SW 1271 (cell line): Measurements from ENCODE around the gene DDA1.

Experiments
- DNase-seq, 2 experiments: peaks; one replicate each; lab custom pipeline; 2025; lab: John Stamatoyannopoulos, UW

The DDA1 gene

DNA sequence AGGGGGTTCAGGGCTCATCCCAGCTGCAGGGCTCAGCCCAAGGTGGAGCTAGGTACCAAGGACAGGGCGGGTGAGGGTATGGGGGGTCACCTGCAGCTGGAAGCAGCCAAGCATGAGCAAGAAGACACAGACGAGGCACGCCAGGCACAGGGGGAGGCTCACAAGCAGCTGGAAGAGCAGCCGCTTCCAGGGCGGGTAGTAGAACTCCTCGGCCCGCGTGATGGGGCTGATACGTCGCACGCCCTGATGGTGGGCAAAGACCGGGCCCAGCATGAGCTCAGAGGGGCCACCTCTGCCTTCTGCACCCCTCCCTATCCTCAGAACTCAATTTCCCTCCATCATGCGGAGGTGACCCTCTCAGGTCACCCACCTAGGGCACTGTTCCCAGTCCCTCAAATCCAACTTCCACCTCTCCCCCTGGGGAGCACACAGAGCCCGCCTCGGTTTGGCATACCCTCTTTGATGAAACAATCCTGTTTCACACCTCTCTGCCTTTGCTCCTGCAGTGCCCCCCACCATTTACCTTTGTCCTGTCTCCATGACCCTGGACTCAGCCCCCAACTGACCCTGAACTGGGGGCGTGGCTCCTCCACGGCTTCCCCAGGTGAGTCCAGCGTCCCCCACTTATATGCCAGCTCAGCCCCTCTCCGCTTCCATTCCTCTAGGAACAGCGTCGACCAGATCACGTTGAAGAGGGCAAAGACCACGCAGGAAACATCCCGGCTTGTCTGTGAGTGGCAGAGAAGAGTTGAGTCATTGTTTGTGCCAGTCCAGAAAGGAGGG is 21.1 kb downstream of the DDA1 start:
- no peak for DNase-seq

DNA sequence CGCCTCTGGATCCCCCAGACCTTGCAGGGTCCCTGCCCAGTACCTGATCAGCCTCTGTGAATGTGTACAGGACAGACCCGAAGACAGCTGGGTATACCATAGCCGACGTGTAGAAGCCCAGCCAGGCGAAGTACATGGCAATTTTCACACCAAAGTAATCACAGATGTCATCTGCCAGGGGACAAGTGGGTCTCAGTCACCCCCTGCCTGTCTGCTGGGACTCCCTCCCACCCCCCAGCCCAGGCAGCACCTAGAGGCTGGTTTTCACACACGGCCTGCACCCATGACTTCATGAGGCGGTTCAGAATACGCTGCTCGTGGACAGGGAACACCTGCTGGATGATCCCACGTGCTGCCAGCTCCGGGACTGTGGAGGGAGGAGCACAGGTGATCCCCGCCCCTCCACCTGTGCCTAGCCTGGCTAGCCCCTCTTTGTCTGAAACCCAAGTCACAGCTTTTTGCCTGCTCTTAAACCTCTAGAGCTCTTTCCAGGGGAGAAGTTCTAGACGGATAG is 21.7 kb downstream of the DDA1 start:
- DNase-seq: no peak

DNA sequence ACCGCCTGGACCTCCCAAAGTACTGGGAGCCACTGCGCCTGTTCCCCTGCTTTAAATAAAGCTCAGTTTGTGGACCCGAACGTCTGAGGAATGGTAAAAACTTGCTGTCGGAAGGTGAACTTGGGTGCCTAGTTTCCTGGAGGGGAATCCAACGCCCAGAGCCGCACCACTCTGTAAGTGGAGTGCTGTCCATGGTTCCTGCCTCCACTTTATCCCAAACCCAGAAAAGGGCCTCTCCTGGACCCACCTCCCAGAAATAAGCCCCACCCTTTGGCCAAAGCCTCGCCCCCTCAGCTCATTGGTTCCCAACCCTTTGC is 23.0 kb downstream of the DDA1 start:
- DNase-seq: no peak

DNA sequence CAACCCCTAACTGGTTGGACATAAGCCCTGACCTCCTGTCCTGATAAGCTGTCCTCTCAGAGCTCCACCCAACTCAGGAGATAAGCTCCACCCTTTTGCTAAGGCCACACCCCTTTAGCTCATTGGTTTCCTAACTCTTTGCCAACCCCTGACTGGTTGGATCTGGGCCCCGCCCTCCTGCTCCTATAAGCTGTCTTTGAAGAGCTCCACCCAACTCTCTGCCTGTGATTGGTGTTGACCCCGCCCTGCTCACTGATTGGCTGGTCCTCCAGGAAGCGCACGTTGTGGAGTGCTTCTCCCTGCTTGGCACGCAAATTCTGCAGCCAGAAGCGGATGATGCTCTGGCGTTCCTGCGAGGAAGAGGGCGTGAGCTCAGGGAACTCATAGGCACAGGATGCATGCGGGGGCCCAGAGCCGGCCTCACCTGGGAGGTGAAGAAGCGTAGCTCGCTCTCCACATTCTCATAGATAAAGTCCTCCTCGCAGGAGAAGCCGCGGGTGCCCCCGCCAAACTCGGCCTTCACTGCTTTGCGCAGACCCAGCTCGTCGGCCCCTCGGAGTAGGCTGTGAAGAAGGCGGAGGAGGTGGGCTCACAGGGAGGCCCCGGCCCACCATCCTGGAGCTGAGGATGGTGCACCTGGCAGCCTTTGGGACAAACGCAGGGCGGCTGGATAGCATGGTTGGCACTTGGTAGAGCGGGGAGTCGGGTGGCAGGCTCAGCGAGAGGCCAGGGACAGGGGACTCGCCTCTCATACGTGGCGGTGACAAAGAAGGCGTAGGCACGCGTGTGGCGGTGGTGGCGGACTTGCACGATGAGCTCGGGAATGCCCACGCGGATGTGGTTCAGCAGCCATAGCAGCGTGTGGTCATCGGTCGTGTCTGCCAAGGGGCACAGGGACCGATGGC is 23.6 kb downstream of the DDA1 start:
- DNase-seq: peak in 1 of 2 experiments; percentile 50

DNA sequence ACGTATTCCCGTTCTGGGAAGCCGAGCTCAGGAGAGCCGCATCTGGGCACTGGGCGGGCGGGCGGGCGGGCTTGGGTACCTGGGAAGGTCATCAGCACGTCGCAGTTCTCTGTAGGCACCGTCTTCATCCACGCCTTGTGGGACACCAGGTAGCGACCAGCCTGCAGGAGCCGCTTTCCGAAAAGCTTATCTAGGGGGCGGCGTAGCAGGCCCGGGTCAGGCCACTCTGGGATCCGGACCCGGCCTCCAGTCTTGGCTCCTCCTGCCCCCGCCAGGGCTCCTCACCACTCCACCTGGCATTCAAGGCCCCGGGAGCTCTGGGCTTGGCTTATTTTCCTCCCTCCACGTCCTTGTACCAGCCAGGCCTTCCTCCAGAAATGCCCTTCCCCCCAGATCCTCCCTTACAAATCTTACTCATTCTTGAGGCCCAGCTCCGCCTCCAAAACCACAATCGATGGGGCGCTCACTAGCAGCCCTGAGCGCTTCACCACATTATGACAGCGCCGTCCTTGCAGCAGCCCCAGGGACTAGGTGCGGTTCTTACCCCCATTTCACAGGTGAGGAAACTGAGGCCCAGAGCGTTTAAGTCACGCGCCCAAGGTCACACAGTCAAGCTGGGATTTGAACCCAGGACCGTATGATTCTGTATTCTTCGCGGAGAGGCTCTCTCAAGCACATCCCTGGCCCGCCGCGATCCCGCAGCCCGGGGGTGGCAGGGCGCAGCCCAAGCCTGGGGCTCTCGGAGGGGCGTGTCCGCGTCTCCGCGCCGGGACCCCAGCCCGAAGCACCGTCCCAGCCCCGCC is 24.4 kb downstream of the DDA1 start:
- peak in 1 of 2 experiments; percentile 13 for DNase-seq

DNA sequence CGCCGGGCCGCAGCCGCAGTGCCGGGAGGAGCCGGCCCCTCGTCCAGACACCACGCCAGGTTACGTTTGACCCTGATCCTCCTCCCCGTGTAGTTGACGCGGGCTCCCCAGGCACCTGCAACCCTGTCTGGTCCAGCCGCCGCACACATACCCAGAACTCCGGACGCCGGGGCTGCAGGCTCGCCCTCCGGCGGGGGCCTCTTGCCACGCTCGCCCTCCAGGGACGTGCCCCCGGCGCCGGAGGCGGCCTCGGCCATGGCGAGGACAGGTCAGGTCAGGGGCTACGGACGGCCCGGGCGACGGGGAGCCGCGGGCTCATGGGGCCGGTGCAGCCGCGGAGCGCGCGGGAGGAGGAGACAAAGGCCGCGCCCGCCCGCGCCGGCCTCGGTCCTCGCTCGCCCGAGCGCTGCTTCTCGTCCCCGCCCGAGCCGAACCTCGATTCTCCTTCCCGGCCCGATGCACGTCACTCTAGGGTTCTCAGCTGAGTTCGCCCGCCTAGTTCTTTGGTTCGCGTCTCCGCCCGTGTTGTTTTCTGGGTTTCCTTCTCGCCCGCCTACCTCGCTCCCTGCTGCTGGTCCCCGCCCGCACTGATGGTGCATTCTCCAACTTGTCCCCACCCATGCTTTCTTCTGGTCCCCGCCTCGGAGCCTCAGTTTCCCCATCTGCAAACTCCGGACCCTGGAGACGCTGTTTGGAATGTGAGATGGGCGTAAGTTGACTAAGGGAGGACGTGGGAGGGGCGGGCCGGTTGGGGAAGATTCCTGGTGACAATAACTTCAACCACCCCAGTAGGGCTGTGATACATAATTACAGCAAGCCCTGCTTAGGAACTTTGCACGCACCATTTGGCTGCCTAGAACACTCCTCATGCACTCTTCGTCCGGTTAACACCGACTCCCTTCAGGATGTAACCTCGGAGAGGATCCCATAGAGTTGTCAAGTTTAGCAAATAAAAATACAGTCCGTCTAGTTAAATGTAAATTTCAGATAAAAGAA is 25.3 kb downstream of the DDA1 start, which contains the start of gene ANO8:
TSS of gene ANO8 (minus strand) at position 442 of the 996 bp plus-strand sequence. CDS start at position 257, 185 bp downstream.
- DNase-seq: peak; percentile 94 to 96

DNA sequence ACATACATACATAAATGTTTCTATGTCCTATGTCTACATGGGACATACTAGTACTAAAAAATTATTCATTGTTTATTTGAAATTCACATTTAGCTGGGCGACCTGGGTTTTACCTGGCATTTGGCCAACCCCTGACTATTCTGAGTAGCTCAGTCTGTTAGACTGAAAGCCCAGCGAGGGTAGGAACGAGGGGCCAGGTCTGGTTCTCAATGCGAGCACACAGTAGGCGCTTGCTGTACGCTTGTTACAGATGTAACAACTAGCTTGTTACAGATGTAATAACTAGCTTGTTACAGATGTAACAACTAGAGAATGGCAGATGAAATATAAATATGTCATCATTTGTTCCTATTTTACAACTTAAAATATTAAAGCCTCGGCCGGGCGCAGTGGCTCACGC is 26.2 kb downstream of the DDA1 start:
- no peak for DNase-seq

DNA sequence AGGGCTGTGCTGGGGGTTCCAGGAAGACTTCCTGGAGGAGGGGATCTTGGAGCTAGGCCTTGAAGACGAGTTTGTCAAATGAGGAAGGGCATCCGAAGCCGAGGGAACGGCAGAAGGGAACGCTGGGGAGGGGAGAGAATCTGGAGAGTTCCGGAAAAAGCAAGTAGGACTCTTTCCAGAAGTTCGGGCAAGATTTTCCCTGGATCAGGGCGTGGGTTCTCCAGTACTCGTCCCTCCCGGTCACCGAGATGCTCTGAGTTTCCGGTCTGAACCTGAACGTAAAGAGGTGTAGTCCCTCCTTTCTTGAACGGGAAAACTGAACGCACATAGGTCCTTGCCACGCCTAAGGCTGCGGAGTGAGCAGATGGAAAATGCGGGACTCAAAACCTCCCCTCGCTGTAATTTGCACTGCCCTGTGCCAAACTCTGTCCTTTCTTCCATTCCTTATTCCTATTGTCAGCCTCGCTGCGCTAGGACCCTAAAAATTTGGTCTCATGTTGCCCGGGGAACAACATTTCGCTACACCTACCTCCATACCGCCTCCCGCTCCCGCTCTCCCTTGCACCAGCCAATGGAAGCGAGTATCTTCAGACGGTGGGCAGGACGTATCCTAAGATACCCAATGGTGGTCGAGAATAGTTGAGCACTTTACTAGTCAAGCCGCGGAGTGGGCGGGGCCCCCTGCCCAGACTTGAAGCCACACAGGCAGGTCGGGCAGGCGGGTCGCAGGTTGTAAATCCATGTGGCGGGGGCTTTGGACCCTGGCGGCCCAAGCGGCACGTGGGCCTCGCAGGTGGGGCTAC is 27.7 kb downstream of the DDA1 start, which contains the start of gene GTPBP3:
TSS of gene GTPBP3 (plus strand) at position 682 of the 803 bp plus-strand sequence. CDS start at position 741, 59 bp downstream.
- peak; percentile 97 to 99 for DNase-seq

DNA sequence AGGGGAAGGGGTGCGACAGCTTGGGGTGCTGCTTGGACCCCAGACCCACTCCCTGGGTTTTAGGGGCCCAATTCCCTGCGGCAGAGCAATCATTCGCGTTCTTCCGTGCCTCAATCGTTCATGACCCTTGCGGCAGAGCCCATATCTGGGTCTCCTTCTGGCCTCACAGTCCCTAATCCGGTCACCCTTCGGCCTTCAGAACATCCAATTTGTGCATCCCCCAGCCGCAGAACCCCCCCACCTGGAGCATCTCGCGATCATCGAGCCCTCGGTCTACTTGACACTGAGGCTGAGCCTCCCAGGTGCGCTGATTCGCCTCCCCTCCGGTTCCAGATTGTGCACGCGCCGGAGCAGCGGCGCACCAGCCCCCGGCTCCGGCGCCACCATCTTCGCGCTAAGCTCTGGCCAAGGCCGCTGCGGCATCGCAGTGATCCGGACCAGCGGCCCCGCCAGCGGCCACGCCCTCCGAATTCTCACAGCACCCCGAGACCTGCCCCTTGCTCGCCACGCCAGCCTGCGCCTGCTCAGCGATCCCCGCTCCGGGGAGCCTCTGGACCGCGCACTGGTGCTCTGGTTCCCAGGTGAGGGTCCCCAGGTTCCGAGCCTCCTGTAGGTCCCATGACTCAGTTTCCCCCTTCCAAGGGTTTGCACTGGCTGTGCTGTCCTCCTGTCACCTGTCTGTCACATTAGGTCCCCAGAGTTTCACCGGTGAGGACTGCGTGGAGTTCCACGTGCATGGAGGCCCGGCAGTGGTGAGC is 28.5 kb downstream of the DDA1 start:
- peak in 1 of 2 experiments; percentile 52 for DNase-seq

DNA sequence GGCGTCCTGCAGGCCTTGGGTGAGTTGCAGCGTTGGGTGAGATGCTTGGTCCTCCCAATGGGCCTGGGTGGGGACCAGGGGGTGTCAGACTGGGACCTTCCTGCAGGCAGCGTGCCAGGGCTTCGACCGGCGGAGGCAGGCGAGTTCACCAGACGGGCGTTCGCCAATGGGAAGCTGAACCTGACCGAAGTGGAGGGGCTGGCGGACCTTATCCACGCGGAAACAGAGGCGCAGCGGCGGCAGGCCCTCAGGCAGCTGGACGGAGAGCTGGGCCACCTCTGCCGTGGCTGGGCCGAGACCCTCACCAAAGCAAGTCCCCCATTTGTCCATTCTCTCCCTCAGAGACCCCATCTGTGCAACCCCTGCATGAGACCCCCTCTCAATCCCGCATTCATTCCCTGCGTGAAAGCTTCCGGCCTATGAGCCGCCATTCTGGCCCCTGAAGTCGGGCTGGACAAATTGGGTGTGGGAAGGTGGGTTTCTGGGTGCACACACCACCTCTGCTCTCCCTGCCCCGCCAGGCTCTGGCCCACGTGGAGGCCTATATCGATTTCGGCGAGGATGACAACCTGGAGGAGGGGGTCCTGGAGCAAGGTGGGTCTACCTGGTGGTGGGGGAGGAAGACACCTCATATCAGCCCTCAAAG is 29.2 kb downstream of the DDA1 start:
- no peak for DNase-seq

DNA sequence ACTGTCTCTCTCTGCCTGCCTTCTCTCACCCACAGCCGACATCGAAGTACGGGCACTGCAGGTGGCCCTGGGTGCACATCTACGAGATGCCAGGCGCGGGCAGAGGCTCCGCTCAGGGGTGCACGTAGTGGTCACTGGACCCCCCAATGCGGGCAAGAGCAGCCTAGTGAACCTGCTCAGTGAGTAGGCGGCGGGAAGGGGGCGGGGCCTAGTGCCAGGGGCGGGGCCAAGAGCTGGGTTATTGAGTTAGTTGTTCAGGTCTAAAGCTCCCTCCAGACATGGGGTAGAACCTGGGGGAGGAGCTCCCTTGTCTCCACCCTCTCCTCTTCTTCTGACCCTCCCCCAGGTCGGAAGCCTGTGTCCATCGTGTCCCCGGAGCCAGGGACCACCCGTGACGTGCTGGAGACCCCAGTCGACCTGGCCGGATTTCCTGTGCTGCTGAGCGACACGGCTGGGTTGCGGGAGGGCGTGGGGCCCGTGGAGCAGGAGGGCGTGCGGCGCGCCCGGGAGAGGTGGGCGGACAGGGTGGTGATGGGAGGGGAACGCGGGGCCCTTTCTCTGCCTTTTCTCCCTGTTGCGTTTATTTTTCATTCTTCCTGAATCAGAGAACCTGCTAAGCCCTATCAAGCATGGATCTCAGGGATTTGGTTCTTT is 29.9 kb downstream of the DDA1 start:
- DNase-seq: peak in 1 of 2 experiments; percentile 11

DNA sequence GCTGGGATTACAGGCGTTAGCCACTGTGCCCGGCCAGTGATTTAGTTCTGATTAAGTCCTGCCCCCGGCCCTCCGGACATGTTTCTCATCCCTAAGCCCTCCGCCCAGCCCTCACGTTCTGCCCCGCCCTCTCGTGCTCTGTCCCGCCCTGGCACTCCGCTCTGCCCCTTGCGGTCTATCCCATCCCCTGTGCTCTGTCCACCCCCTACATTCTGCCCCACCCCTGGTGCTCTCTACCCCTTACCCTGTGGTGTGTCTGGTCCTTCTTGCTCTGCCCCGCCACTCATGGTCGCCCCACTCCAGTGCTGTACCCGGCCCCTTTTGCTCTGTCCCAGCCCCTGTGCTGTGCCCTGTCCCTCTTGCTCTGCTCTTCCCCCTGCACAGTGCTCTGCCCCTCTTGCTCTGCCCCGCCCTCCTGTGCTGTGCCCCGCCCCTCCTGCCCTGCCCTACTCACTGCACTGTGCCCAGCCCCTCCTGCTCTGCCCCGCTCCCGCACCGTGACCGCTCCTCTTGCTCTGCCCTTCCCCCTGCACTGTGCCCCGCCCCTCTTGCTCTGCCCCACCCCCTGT is 31.0 kb downstream of the DDA1 start:
- DNase-seq: peak in 1 of 2 experiments; percentile 30

DNA sequence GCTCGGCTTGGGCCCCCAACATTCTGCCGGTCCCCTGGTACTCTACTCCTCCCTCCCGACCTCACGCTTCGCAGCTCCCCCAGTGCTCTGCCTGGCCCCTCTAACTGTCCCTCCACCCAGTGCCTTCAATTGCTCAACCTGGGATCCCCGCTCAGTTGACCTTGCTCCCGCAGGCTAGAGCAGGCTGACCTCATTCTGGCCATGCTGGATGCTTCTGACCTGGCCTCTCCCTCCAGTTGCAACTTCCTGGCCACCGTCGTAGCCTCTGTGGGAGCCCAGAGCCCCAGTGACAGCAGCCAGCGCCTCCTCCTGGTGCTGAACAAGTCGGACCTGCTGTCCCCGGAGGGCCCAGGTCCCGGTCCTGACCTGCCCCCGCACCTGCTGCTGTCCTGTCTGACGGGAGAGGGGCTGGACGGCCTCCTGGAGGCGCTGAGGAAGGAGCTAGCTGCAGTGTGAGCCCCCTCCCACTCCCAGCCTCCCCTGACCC is 31.6 kb downstream of the DDA1 start:
- DNase-seq: no peak

DNA sequence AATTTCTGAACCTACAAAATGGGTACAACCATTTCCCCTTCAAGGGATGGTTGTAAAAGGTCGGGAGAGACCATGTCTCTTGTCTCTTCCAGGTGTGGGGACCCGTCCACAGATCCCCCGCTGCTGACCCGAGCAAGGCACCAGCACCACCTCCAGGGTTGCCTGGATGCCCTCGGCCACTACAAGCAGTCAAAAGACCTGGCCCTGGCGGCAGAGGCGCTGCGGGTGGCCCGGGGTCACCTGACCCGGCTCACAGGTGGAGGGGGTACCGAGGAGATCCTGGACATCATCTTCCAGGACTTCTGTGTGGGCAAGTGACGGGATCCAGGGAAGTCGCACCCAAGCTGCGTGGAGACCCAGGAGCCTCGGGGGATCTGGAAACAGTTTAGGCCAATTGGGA is 32.0 kb downstream of the DDA1 start:
- no peak for DNase-seq

DNA sequence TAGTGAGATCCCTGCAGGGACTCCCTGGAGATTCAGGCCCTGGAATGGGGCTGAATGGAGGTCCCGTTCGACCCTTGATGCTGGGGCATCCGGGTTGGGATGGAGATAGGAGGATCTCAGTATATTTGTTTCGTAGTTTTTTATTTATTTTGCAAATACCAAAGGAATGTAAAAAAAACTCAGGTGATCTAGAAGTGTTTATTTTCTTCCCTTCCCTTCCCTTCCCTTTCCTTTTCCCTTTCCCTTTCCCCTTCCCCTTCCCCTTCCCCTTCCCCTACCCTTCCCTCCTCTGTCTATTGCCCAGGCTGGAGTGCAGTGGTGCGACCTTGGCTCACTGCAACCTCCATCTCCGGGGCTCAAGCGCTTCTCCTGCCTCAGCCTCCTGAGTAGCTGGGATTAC is 32.5 kb downstream of the DDA1 start:
- no peak for DNase-seq

DNA sequence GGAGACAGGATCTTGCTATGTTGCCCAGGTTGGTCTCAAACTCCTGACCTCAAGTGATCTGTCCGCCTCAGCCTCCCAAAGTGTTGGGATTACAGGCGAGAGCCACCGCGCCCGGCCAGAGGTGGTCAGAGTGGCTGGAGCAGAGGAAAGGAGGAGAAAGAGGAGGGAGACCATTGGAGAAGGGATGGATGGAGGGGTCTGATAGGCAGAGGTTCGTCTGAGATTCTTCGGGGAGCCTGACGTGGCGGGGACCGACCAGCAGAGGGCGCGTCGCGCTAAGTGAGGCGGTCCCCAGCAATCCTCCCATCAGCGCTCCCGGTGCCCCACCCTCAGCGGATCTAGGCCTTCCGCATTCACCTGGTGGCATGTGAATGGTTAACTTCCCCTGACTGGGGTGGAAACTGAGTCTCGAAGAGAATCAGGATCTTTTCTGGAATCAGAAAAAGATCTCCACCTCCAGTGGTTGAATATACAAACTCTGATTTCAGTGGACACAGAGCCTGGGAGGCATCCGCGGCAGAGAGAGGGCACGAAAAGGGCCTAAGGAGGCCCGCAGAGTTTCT is 36.8 kb downstream of the DDA1 start:
- DNase-seq: peak in 1 of 2 experiments; percentile 67

DNA sequence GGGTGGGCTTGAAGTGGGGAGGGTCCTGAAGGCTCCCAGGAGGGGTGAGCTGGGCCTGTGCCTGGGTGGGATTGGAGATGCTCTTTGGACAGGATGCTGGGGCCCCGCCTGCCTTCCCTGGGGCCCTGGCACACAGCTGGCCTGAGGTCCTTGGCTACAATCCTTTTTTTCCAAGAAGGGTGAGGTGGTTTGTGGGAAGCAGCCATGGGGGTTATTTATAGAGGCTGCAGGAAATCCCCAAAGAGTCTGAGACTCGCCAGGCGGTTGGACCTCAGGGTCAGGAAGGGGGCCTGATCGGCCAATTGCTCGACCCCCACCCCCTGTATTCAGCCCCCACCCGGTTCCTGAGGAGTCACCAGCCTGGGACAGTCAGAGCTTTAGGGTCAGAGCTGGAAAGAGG is 38.0 kb downstream of the DDA1 start:
- no peak for DNase-seq
